Adrenal gland (tissue), 5 donors: ENCODE data around the gene LCN10.

Source experiments
- CTCF ChIP-seq, 6 experiments: fragments of 450-650 bp in 4 of 6; fragments of 200-600 bp in 2 of 6; sonication (generic) in 1 of 6; IDR thresholded peaks; 1 replicate in 5 of 6; 2 replicates in 1 of 6; pipeline versions ENCODE4 v1.5.1 to v1.8.0; 2016 to 2021; ENCODE audit warnings: antibody characterized with exemption in 6 of 6, mild to moderate bottlenecking in 2 of 6, moderate library complexity in 1 of 6
- POLR2A ChIP-seq, 2 donors: fragments of 450-650 bp; IDR thresholded peaks; one replicate each; pipeline ENCODE4 v1.6.1; 2017; ENCODE audit warnings: antibody characterized with exemption in 2 of 2, mild to moderate bottlenecking in 2 of 2, moderate library complexity in 1 of 2
- donor health status: DM: no; HTN: no; CAD: no.

GRCh38 chr9:136714893-136715274, 27.9 kb downstream of the LCN10 start:
- TF ChIP-seq CTCF (IDR thresholded peaks at IDR 0.05) (no peak), POLR2A (IDR thresholded peaks at IDR 0.05) (no peak)
